Gastrocnemius medialis (tissue), 4 donors: ENCODE results near the gene SPATA32.

Experiments
- CTCF ChIP-seq, 5 experiments: fragments of 450-650 bp in 3 of 5; fragments of 200-600 bp in 2 of 5; sonication (generic) in 2 of 5; IDR thresholded peaks in 4 of 5; conservative IDR thresholded peaks in 1 of 5; 1 replicate in 4 of 5; 2 replicates in 1 of 5; pipeline ENCODE4 v1.5.1; 2016 to 2019; ENCODE audit warnings: antibody characterized with exemption in 5 of 5, mild to moderate bottlenecking in 3 of 5, moderate library complexity in 3 of 5
- POLR2A ChIP-seq, 2 donors: fragments of 450-650 bp; IDR thresholded peaks; one replicate each; pipeline ENCODE4 v1.6.1; 2017; ENCODE audit warnings: antibody characterized with exemption in 2 of 2, mild to moderate bottlenecking in 2 of 2, moderate library complexity in 2 of 2

GRCh38 chr17:45308016-45308365 is 46.1 kb upstream of the SPATA32 start:
- TF ChIP-seq CTCF (IDR thresholded peaks at IDR 0.05 in 4 of 5, conservative IDR thresholded peaks at IDR 0.05 in 1 of 5) (no peak), POLR2A (IDR thresholded peaks at IDR 0.05) (no peak)
